Liver (tissue), 9 donors: ENCODE results near the gene ATP6V1C2. TPM values are rescaled to one million over a fixed set of nuclear protein-coding genes. Genes with fewer than 3 reads are reported as not detected.

Experiments
- DNase-seq: peaks from one replicate; pipeline ENCODE4 v3.0.0-alpha.2; 2017; ENCODE audit warnings: low spot score
- H3K27ac ChIP-seq, 2 donors: one replicate each; pipeline ENCODE4 v1.7.0; 2013; ENCODE audit warnings: inconsistent platforms in 2 of 2, low read length in 2 of 2, control low read depth in 1 of 2, low read depth in 1 of 2, mild to moderate bottlenecking in 1 of 2
- H3K27me3 ChIP-seq, 4 donors: one replicate each; pipeline versions ENCODE4 v1.6.1 to v1.7.0; 2013; ENCODE audit warnings: low read length in 3 of 4, inconsistent platforms in 1 of 4, mild to moderate bottlenecking in 1 of 4, moderate library complexity in 1 of 4; ENCODE audit not compliant: control insufficient read depth in 4 of 4, insufficient read depth in 4 of 4
- H3K36me3 ChIP-seq, 4 donors: one replicate each; pipeline versions ENCODE4 v1.6.1 to v1.7.0; 2013; ENCODE audit warnings: low read length in 3 of 4, mild to moderate bottlenecking in 3 of 4, low read depth in 1 of 4, moderate library complexity in 1 of 4; ENCODE audit not compliant: control insufficient read depth in 4 of 4, insufficient read depth in 3 of 4
- H3K4me1 ChIP-seq, 4 donors: one replicate each; pipeline versions ENCODE4 v1.6.1 to v1.7.0; 2013; ENCODE audit warnings: low read length in 3 of 4, mild to moderate bottlenecking in 3 of 4, moderate library complexity in 1 of 4; ENCODE audit not compliant: control insufficient read depth in 4 of 4, insufficient read depth in 4 of 4
- H3K4me3 ChIP-seq, 3 donors: one replicate each; pipeline versions ENCODE4 v1.6.1 to v1.7.0; 2013; ENCODE audit warnings: low read length in 3 of 3, control low read depth in 1 of 3, low read depth in 1 of 3, mild to moderate bottlenecking in 1 of 3
- H3K9ac ChIP-seq, 2 donors: one replicate each; pipeline ENCODE4 v1.7.0; 2013; ENCODE audit warnings: low read length in 2 of 2, mild to moderate bottlenecking in 2 of 2, moderate library complexity in 2 of 2, control low read depth in 1 of 2, low read depth in 1 of 2
- H3K9me3 ChIP-seq, 4 donors: one replicate each; pipeline versions ENCODE4 v1.6.1 to v1.7.0; 2013; ENCODE audit warnings: low read length in 3 of 4; ENCODE audit not compliant: control insufficient read depth in 4 of 4
- EGR1 ChIP-seq, 2 donors: IDR thresholded peaks; 2 replicates each; pipeline ENCODE4 v1.6.1; 2016 to 2018; ENCODE audit warnings: antibody characterized with exemption in 2 of 2, low read depth in 2 of 2
- FOXA1 ChIP-seq: IDR thresholded peaks from 2 replicates; pipeline ENCODE4 v1.6.1; 2016; ENCODE audit warnings: antibody characterized with exemption
- FOXA2 ChIP-seq: IDR thresholded peaks from 2 replicates; pipeline ENCODE4 v1.6.1; 2016; ENCODE audit warnings: antibody characterized with exemption
- GABPA ChIP-seq, 2 donors: IDR thresholded peaks in 1 of 2; conservative IDR thresholded peaks in 1 of 2; 2 replicates each; pipeline ENCODE4 v1.6.1; 2016; ENCODE audit warnings: antibody characterized with exemption in 2 of 2, mild to moderate bottlenecking in 1 of 2, moderate library complexity in 1 of 2
- HNF4G ChIP-seq: IDR thresholded peaks from 2 replicates; pipeline ENCODE4 v1.6.1; 2016; ENCODE audit warnings: antibody characterized with exemption
- NR2F2 ChIP-seq: IDR thresholded peaks from 2 replicates; pipeline ENCODE4 v1.6.1; 2016; ENCODE audit warnings: antibody characterized with exemption
- RAD21 ChIP-seq, 2 donors: IDR thresholded peaks; 2 replicates each; pipeline ENCODE4 v1.6.1; 2016; ENCODE audit warnings: antibody characterized with exemption in 2 of 2, mild to moderate bottlenecking in 2 of 2
- RXRA ChIP-seq, 2 donors: IDR thresholded peaks; 2 replicates each; pipeline ENCODE4 v1.6.1; 2017 to 2018; ENCODE audit warnings: antibody characterized with exemption in 2 of 2, mild to moderate bottlenecking in 1 of 2
- SP1 ChIP-seq: IDR thresholded peaks from 2 replicates; pipeline ENCODE4 v1.6.1; 2018; ENCODE audit warnings: antibody characterized with exemption, mild to moderate bottlenecking
- TAF1 ChIP-seq: conservative IDR thresholded peaks from 2 replicates; pipeline ENCODE4 v1.6.1; 2016; ENCODE audit warnings: antibody characterized with exemption, mild to moderate bottlenecking
- YY1 ChIP-seq: IDR thresholded peaks from 2 replicates; pipeline ENCODE4 v1.6.1; 2016; ENCODE audit warnings: antibody characterized with exemption, mild to moderate bottlenecking
- WGBS: extraction: QIAGEN DNeasy Blood & Tissue Kit; methylation state at CpG from one replicate; pipeline ENCODE4 v1.1.7; 2013; 5-methylcytosine and 5-hydroxymethylcytosine counted together
- polyA plus RNA-seq, 2 donors: library from polyadenylated mRNA; stranded (reverse) in 1 of 2; unstranded in 1 of 2; fragments of 200-250 nt in 1 of 2; fragments of >200 nt in 1 of 2; fragmentation: Nextera tagmentation in 1 of 2; extraction: Ambion mirVana in 1 of 2; gene quantifications; one replicate each; pipeline versions ENCODE4 v1.2.1 to v1.2.3, GENCODE V29; 2013 to 2015
- total RNA-seq, 2 donors: library from RNA; depleted of rRNA; stranded (reverse); fragments of >200 nt; gene quantifications; one replicate each; pipeline ENCODE4 v1.2.3, GENCODE V29; 2014
- TF ChIP-seq, protein P1 (sequence below): IDR thresholded peaks from 2 replicates; pipeline ENCODE4 v1.6.1; 2016; ENCODE audit warnings: antibody characterized with exemption
- TF ChIP-seq, protein P2 (sequence below): IDR thresholded peaks from 2 replicates; pipeline ENCODE4 v1.6.1; 2016; ENCODE audit warnings: antibody characterized with exemption
- TF ChIP-seq, protein P3 (sequence below): IDR thresholded peaks from 2 replicates; pipeline ENCODE4 v1.6.1; 2016; ENCODE audit warnings: antibody characterized with exemption, mild to moderate bottlenecking
- donor health status: healthy.
- donor health status: healthy.
- donor health status: healthy.
- donor health status: healthy.
- donor health status: healthy.

Gene ATP6V1C2, protein sequence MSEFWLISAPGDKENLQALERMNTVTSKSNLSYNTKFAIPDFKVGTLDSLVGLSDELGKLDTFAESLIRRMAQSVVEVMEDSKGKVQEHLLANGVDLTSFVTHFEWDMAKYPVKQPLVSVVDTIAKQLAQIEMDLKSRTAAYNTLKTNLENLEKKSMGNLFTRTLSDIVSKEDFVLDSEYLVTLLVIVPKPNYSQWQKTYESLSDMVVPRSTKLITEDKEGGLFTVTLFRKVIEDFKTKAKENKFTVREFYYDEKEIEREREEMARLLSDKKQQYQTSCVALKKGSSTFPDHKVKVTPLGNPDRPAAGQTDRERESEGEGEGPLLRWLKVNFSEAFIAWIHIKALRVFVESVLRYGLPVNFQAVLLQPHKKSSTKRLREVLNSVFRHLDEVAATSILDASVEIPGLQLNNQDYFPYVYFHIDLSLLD
- total RNA-seq = under 1 TPM; 0.08 to 0.14 TPM
- under 1 TPM; 0.53 to 0.66 TPM for polyA plus RNA-seq

DNA sequence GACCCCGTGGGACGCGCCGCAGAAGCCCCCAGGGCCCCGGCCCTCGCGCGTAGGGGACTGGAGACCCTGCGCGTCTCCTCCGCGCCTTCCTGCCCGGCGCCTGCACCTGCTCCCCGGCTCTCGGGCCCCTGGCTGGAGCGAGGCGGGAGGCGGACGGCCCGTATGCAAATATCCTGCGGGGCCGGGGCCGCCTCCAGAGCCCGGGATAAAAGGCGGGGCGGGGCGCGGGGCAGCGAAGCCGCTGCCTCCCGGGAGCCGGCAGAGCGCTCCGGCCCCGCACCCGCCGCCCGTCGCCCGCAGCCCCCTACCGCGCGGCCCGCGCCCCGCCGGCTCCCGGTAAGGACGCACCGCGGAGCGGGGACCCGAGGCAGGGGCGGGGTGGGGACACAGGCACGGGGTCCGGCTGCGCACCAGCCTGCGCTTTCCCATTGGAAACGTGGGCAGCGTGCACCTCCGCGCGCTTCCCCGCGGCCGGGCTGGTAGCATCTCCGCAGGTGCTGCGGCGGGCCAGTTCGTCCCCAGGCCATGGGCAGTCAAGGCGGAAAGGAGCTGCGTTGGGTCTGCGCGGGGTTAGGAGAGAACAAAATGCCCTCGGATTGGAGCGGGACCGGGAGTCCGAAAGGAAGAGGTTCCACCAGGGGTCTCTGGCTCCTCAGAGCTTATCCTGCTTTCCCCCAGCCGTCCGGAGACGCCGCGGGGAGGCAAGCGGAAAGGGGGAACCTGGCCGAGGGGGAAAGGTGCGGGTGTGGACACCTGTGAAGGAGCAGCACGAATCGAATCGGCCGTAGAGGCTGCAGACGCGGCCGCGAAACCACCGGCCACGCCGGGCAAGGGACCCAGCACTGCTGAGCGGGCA, at the start of gene ATP6V1C2:
Gene ATP6V1C2, plus strand, starts transcription at position 235 of the 856 bp plus-strand sequence. CDS start 1,220 bp downstream, outside the sequence.
- no peak within 1 kb of the TSS for H3K27ac ChIP-seq
- H3K9ac ChIP-seq = no peak within 1 kb of the TSS
- H3K27me3 ChIP-seq = peaks cover 0 to 8% (median 7%) of the 10 kb centered on the region in 4 donors
- no peaks in the 10 kb centered on the region for H3K36me3 ChIP-seq
- H3K4me1 ChIP-seq = peaks cover 5 to 16% (median 12%) of the 10 kb centered on the region in 4 donors
- no peaks in the 10 kb centered on the region for H3K9me3 ChIP-seq
- WGBS = 1% methylated on average over 99 of the region's 99 CpGs
- DNase-seq = no peak
- peak within 1 kb of the TSS in 2 of 3 donors; percentile 57 to 65 for H3K4me3 ChIP-seq
- TF ChIP-seq EGR1 (IDR thresholded peaks at IDR 0.05; ENCODE audit: low read depth in 2 of 2) = no peak
- no peak for TF ChIP-seq HNF4G
- TF ChIP-seq TAF1 = no peak
- TF ChIP-seq FOXA2 = no peak
- TF ChIP-seq, protein P1, sequence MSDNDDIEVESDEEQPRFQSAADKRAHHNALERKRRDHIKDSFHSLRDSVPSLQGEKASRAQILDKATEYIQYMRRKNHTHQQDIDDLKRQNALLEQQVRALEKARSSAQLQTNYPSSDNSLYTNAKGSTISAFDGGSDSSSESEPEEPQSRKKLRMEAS = no peak
- TF ChIP-seq SP1 = no peak
- TF ChIP-seq, protein P2, sequence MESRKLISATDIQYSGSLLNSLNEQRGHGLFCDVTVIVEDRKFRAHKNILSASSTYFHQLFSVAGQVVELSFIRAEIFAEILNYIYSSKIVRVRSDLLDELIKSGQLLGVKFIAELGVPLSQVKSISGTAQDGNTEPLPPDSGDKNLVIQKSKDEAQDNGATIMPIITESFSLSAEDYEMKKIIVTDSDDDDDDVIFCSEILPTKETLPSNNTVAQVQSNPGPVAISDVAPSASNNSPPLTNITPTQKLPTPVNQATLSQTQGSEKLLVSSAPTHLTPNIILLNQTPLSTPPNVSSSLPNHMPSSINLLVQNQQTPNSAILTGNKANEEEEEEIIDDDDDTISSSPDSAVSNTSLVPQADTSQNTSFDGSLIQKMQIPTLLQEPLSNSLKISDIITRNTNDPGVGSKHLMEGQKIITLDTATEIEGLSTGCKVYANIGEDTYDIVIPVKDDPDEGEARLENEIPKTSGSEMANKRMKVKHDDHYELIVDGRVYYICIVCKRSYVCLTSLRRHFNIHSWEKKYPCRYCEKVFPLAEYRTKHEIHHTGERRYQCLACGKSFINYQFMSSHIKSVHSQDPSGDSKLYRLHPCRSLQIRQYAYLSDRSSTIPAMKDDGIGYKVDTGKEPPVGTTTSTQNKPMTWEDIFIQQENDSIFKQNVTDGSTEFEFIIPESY = no peak
- TF ChIP-seq YY1 = no peak

DNA sequence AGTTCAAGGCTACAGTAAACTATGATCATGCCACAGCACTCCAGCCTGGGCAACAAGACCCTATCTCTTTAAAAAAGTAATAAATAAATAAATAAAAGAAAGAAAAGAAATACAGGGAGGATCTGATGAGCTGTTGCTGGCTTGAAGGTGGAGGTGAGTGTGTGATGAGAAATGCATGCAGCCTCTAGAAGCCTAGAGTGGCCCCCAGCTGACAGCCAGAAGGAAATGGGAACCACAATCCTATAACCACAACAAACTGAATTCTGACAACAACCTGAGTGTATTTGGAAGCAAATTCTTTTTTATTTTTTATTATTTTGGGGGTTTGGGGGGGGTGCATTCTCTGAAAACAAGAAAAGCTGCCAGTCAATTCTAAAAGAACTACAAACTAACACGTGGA, 46.3 kb upstream of the ATP6V1C2 start:
- H3K4me3 ChIP-seq = no peak overlapping the region
- TF ChIP-seq FOXA1 (no peak), RXRA (IDR thresholded peaks at IDR 0.05) (no peak), FOXA2 (no peak), GABPA (IDR thresholded peaks at IDR 0.05 in 1 of 2, conservative IDR thresholded peaks at IDR 0.05 in 1 of 2) (no peak), SP1 (no peak), EGR1 (IDR thresholded peaks at IDR 0.05; ENCODE audit: low read depth in 2 of 2) (no peak), YY1 (no peak), NR2F2 (no peak), RAD21 (IDR thresholded peaks at IDR 0.05) (no peak), HNF4G (no peak)
- TF ChIP-seq, protein P3, sequence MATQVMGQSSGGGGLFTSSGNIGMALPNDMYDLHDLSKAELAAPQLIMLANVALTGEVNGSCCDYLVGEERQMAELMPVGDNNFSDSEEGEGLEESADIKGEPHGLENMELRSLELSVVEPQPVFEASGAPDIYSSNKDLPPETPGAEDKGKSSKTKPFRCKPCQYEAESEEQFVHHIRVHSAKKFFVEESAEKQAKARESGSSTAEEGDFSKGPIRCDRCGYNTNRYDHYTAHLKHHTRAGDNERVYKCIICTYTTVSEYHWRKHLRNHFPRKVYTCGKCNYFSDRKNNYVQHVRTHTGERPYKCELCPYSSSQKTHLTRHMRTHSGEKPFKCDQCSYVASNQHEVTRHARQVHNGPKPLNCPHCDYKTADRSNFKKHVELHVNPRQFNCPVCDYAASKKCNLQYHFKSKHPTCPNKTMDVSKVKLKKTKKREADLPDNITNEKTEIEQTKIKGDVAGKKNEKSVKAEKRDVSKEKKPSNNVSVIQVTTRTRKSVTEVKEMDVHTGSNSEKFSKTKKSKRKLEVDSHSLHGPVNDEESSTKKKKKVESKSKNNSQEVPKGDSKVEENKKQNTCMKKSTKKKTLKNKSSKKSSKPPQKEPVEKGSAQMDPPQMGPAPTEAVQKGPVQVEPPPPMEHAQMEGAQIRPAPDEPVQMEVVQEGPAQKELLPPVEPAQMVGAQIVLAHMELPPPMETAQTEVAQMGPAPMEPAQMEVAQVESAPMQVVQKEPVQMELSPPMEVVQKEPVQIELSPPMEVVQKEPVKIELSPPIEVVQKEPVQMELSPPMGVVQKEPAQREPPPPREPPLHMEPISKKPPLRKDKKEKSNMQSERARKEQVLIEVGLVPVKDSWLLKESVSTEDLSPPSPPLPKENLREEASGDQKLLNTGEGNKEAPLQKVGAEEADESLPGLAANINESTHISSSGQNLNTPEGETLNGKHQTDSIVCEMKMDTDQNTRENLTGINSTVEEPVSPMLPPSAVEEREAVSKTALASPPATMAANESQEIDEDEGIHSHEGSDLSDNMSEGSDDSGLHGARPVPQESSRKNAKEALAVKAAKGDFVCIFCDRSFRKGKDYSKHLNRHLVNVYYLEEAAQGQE = no peak
- TF ChIP-seq, protein P2 = no peak
- H3K9ac ChIP-seq = no peak overlapping the region
- H3K27me3 ChIP-seq = no peaks in the 10 kb centered on the region
- no peak overlapping the region for H3K27ac ChIP-seq
- WGBS = 84% methylated on average over 1 of the region's 1 CpG
- no peaks in the 10 kb centered on the region for H3K4me1 ChIP-seq
- H3K9me3 ChIP-seq = no peaks in the 10 kb centered on the region
- no peak for DNase-seq
- H3K36me3 ChIP-seq = peaks cover 4 to 18% (median 7%) of the 10 kb centered on the region in 4 donors
